Activated CD8-positive, alpha-beta memory T cell treated with anti-CD3 and anti-CD28 coated beads for 36 hours (primary cell): Measurements from ENCODE around the gene ATP8B2. TPM values are rescaled to one million over a fixed set of nuclear protein-coding genes. Genes with fewer than 3 reads are reported as not detected.
"Not testable (repeated sequence)": the region's sequence is repeated elsewhere in the genome, so short reads cannot be mapped to it uniquely, and the experiment has no call there.

Experiments used
- CTCF ChIA-PET: fragments of 350-600 bp; sonication (Branson Sonifier 250); formaldehyde crosslinking; loops from one replicate; lab custom pipeline; 2021; ENCODE audit warnings: antibody characterized with exemption; lab: Charles Lee
- POLR2A ChIA-PET: fragments of 350-600 bp; sonication (Branson Sonifier 250); formaldehyde crosslinking; loops from one replicate; lab custom pipeline; 2021; ENCODE audit warnings: antibody characterized with exemption; lab: Charles Lee
- total RNA-seq, 2 experiments: library from RNA; stranded (reverse); gene quantifications; one replicate each; pipeline ENCODE4 v1.2.3, GENCODE V29; 2021

ATP8B2 gene
- total RNA-seq, 2 experiments from 2014 or later = 73.1 to 74.9 TPM

DNA sequence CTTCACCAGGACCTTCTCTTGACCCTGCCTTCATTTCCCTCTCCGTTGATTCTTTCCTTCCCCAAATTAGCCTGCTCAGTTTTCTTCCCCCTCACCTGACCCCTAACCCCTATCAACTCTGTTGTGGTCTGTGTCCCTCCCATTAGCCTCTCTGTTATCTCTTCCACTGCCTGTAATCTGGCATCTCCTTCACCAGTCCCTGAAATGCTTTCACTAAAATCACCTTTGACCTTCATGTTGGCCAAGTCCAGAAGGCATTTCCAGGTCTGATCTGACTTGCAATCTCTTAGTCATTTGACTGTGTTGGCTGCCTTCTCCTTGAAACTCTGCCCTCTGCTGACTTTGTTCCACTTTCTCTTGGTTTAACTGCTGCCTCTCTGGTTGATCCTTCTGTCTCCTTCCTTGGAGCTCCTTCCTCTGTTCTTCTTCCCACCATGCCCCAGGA is 28.2 kb downstream of the ATP8B2 start:
- CTCF ChIA-PET = interaction anchor here (0.7 to 2.8 kb wide), 4 partner anchors 50 to 193 kb away, joined by 3 to 11 read pairs (median 4); no protein-coding TSS in a partner anchor
- POLR2A ChIA-PET = no interaction called here

DNA sequence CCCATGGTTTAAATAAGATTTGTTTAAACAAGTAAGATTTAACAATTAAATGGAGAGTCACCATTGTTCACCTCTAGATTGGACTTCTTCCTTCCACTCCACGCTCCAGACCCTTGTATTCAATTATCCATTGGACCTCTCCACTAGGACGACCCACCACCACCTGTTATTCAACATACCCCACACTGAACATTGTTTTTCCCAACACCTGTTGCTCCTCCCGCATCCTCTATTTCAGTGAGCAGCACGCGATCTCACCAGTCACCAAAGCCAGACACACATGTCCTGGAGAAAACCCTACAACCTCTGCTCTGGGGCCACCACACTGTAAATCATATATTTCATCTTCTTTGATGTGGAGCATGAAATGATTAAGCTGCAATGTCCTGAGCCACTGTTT is 28.6 kb downstream of the ATP8B2 start:
- ChIA-PET POLR2A (no interaction called here), CTCF (interaction anchor here (0.5 to 2.8 kb wide), 6 partner anchors 37 to 816 kb away, joined by 3 to 11 read pairs (median 3); no protein-coding TSS in a partner anchor)

DNA sequence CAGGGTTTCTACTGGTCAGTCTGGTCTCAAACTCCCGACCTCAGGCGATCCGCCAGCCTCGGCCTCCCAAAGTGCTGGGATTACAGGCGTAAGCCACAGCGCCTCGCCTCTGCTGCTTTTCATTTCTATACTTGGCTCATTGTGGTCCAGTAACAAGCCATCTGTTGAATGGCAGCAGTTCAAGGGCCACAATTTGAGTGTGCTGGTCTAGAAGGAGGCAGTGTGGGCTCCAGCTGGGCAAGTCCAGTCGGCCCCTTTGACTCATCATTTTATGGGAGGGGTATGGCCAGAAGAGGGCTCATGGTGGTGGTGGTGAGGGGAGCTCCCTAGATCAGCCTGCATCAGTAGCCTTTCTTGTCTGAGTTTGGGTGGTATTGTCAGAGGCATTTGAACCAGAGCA is 33.2 kb downstream of the ATP8B2 start:
- CTCF ChIA-PET = no interaction called here
- POLR2A ChIA-PET = no interaction called here

DNA sequence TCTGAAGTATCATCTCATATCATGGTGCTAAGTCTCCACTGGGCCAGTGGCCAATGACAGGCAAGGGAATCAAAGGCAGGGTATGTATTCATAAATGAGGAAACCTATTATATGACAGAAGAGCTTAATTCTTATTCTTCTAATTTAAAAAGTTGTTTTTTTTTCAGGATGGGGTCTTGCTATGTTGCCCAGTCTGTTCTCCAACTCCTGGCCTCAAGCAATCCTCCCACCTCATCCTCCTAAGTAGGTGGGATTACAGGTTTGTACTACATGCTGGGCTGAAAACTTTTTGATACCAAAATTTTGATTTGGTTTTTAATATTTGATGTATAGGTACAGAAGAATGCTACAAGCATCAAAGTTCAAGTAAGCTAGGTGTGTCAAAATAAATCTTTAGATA is 35.0 kb downstream of the ATP8B2 start:
- POLR2A ChIA-PET = interaction anchor here (0.6 kb wide), 1 partner anchor 40 kb away, joined by 3 read pairs; no protein-coding TSS in a partner anchor
- CTCF ChIA-PET = interaction anchor here (0.6 kb wide), 1 partner anchor 729 kb away, joined by 4 read pairs; no protein-coding TSS in a partner anchor

DNA sequence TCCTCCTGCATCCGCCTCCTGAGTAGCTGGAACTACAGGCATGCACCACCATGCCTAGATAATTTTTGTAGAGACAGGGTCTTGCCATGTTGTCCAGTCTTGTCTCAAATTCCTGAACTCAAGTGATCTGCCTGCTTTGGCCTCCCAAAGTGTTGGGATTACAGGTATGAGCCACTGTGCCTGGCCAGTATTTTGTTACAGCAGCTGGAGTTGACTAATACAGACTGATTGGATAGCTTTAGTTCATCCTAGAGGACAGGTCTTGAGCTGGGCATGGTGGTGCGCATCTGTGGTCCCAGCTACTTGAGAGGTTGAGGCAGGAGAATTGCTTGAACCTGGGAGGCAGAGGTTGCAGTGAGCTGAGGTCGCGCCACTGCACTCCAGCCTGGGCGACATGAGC is 35.6 kb downstream of the ATP8B2 start:
- POLR2A ChIA-PET = interaction anchor here (0.6 kb wide), 2 partner anchors 41 to 79 kb away, joined by 3 read pairs; no protein-coding TSS in a partner anchor

DNA sequence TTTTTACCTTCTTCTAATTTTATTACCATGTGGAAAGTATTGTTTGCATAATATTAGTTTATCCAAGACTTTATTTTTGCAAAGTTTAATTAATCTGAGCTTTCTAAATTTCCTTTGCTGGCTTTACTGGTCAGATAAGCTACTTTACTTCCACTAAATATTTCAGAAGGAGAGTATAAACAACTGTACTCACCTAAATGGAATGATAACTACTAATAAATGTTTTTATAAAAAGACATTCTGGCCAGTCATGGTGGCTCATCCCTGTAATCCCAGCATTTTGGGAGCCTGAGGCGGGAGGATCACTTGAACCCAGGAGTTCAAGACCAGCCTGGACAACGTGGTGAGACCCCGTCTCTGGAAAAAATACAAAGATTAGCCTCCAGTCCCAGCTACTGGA is 36.0 kb downstream of the ATP8B2 start:
- ChIA-PET CTCF (interaction anchor here (1.2 kb wide), 1 partner anchor 26 kb away, joined by 4 read pairs; no protein-coding TSS in a partner anchor), POLR2A (interaction anchor here (0.6 kb wide), 2 partner anchors 78 to 182 kb away, joined by 3 read pairs; no protein-coding TSS in a partner anchor)

More for the DNA sequence above, 35.6 kb downstream of the ATP8B2 start:
- CTCF ChIA-PET = interaction anchor here (0.6 to 1.2 kb wide), 2 partner anchors 26 to 729 kb away, joined by 4 read pairs; no protein-coding TSS in a partner anchor

DNA sequence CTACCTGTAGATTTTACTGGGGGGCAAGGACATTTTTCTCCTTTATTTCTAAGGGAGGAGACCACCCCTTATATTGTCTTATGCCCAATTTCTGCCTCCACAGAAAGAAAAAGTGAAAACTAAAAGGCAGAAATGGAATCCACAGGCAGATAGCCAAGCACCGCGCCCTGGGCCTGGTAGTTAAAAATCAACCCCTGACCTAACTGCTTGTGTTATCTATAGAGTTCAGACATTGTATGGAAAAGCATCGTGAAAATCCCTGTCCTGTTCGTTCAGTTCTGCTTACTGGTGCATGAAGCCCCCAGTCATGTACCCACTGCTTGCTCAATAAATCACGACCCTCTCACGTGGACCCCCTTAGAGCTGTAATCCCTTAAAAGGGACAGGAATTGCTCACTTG is 46.1 kb downstream of the ATP8B2 start:
- ChIA-PET POLR2A (interaction anchor here (0.6 kb wide), 1 partner anchor 196 kb away, joined by 4 read pairs; the partner anchor contains the start of gene CHRNB2), CTCF (interaction anchor here (0.7 kb wide), 1 partner anchor 110 kb away, joined by 3 read pairs; no protein-coding TSS in a partner anchor)

DNA sequence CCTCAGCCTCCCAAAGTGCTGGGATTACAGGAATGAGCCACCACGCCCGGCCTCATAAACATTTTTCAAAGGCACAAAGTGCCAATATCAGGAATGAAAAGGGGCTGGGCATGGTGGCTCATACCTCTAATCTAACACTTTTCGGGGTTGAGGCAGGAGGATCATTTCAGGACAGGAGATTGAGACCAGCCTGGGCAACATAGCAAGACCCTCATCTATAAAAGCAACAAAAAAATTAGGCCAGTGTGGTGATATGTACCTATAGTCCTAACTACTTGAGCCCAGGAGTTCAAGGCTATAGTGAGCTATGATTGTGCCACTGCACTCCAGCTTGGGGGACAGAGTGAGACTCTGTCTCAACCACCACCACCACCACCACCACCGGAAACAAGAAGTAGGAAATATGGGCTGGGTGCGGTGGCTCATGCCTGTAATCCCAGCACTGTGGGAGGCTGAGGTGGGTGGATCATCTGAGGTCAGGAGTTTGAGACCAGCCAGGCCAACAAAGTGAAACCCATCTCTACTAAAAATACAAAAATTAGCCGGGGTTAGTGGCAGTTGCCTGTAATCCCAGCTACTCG is 48.5 kb downstream of the ATP8B2 start:
- CTCF ChIA-PET = interaction anchor here (1.5 kb wide), 1 partner anchor 39 kb away, joined by 4 read pairs; no protein-coding TSS in a partner anchor
- POLR2A ChIA-PET = not testable (repeated sequence)

DNA sequence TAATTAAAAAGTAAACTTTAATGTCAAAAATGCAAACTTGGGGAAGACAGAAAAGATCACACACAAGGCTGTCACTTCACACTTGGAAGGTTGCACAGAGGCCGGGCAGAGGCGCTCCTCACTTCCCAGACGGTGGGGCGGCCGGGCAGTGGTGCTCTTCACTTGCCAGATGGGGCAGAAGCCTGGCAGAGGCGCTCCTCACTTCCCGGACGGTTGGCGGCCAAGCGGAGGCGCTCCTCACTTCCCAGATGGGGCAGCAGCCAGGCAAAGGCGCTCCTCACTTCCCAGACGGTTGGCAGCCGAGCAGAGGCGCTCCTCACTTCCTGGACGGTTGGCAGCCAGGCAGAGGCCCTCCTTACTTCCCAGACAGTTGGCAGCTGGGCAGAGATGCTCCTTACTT is 54.0 kb downstream of the ATP8B2 start:
- POLR2A ChIA-PET = no interaction called here
- CTCF ChIA-PET = no interaction called here

DNA sequence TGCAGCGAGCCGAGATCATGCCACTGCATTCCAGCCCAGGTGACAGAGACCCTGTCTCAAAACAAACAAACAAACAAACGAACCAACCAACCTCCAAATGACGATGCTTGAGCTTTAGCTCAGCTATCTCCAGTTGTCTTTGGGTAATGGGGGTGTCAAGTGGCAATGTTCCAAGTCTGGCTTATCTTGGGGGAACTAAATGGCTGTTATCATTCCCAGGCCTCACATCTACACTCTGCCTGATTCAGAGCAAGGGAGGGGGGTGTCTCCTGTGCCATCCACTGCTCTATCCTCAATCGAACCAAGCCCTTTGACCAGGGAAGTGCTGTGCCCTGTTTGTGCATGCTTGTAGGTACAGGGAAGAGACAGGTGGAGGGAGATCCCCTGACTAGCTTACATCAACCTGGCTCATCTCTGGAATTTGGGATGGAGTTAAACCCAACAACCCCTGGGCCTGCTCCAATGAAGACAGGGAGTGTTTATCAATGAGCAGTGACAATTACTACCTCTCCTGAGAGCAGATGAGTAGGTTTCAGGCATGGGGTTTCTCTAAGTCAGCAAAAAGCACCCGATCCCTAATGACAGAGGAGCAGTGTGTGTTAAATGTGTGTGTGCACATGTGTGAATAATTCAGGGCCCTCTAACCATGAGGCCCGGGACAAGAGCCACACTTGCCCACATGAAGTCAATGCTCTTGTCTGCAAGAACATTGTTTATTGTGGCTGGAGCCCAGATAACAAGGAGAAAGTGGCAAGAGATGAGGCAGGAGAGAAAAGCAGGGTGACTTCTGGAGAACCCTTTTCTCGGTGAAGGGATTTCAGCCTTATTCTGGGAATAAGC is 59.5 kb downstream of the ATP8B2 start:
- POLR2A ChIA-PET = interaction anchor here (0.7 to 1.1 kb wide), 3 partner anchors 55 to 596 kb away, joined by 3 read pairs; no protein-coding TSS in a partner anchor
- CTCF ChIA-PET = interaction anchor here (1.3 kb wide), 1 partner anchor 790 kb away, joined by 3 read pairs; no protein-coding TSS in a partner anchor

DNA sequence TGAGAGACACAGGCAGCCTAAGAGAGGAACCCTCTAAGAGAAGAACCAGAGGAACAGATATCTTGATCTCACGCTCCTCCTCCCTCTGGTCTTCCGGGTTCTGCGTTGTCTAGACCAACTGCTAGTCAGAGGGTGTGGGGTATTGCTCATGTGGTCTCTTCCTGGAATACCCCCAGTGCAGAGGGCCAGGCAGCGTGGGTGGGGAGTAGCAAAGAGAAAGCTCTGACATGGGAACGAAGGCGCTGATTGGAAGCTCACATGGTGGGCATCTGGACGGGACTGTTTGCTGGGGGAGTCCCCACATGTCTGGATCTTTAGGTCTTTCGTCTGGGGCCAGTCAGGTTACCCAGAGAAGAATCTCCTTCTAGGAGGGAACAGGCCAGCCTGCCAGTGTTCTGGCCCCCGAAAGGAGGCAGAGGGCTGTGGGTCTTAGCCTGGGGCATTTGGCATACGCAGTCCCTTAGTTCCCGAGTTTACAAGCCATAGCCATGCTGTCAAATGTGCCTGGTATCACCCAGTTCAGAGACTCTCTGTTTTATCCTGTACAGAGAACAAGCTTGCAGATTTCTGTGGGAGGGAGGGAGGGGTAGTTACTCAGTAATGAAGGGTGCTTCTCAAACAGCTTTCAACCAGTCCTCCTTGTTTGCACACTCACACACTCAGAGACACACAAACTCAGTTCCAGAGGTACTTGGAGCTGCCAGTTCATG is 61.5 kb downstream of the ATP8B2 start:
- POLR2A ChIA-PET = interaction anchor here (0.7 to 1.8 kb wide), 6 partner anchors 17 to 80 kb away, joined by 3 to 11 read pairs (median 4); no protein-coding TSS in a partner anchor
- CTCF ChIA-PET = interaction anchor here (0.9 to 1.5 kb wide), 5 partner anchors 17 to 93 kb away, joined by 3 to 4 read pairs (median 3); partner anchors contain the start of gene IL6R

DNA sequence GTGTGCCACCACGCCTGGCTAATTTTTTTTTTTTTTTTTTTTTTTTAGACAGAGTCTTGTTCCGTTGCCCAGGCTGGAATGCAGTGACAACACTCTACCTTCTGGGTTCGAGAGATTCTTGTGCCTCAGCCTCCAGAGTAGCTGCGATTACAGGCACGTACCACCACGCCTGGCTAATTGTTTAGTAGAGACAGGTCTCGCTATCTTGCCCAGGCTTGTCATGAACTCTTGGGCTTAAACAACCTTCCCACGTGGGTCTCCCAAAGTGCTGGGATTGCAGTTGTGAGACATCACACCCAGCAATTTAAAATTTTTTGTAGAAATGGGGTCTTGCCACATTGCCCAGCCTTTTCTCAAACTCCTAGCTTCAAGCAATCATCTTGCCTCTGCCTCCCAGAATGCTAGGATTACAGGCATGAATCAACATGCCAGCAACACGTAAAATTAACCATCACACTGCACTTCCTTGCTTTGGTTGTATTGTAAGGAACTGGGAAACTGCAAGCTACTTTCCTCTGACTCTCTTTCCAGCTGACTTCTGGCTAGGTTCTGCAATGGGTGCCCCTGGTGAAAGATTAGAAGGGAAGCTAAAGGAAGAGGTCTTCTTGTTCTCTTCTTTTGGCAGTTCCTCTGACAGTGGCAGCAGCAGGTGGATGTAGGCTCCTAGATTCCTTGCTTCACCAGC is 65.9 kb downstream of the ATP8B2 start:
- ChIA-PET POLR2A (interaction anchor here (0.6 kb wide), 1 partner anchor 34 kb away, joined by 3 read pairs; no protein-coding TSS in a partner anchor), CTCF (interaction anchor here (0.6 to 1.1 kb wide), 4 partner anchors 37 to 499 kb away, joined by 3 to 4 read pairs (median 4); no protein-coding TSS in a partner anchor)

DNA sequence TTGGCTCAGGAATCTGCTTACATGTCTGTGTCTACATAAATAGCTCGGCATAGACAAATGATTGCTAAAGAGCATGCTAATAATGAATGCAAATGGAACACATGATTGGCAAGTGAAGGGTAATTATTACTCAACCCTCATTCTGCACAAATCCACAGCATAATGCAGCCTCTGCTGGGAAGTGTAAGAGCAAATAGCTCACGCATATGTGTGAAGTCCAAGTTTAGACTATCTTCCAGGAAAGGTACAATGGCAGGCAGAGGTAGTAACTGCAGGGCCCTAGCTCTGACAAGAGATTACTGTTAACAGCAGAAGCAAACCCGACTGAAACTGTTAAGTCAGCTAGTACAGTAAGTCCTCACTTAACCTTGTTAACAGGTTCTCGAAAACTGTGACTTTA is 72.8 kb downstream of the ATP8B2 start:
- ChIA-PET POLR2A (interaction anchor here (0.5 kb wide), 1 partner anchor 59 kb away, joined by 7 read pairs; no protein-coding TSS in a partner anchor), CTCF (no interaction called here)

DNA sequence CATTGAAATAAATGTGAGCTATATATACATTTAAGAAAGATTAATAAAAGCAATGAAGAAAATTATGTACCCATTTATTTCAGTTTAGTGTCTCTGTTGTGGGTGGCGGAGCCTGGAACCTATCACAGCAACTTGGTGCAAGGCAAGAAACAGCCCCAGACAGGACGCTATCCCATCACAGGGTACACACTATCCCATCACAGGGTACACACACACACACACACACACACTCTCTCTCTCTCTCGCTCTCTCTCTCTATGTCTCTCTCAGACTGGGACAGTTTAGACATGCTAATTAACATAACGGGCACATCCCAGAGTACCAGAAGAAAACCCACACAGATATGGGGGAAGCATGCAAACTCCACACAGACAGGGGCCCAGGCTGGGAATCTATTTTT is 73.4 kb downstream of the ATP8B2 start:
- POLR2A ChIA-PET = no interaction called here
- CTCF ChIA-PET = interaction anchor here (0.6 kb wide), 1 partner anchor 176 kb away, joined by 4 read pairs; no protein-coding TSS in a partner anchor

DNA sequence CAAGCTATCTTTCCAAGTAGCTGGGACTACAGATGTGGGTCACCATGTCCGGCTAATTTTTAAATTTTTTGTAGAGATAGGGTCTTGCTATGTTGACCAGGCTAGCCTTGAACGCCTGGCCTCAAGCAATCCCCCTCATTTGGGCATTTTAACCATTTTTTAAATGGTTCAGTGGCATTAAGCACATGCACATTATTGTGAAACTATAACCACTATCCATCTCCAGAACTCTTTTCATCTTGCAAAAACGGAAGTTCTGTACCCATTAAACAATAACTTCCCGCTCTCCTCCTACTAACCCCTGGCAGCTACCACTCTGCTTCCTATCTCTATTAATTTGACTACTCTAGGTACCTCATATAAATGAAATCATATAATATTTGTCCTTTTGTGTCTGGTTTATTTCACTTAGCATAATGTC is 75.1 kb downstream of the ATP8B2 start:
- ChIA-PET POLR2A (no interaction called here), CTCF (interaction anchor here (1.0 kb wide), 1 partner anchor 82 kb away, joined by 4 read pairs; no protein-coding TSS in a partner anchor)
